A549 (cell line): Measurements from ENCODE around the gene COMMD4. TPM values are rescaled to one million over a fixed set of nuclear protein-coding genes. Genes with fewer than 3 reads are reported as not detected.

Source experiments
- ATAC-seq, 2 experiments: fragments of 200-7000 bp in 1 of 2; fragments of >200 bp in 1 of 2; cut with Nextera tagmentation in 1 of 2; cut with Tn5 transposase in 1 of 2; 3 replicates each; pipeline versions ENCODE4 v1.8.0 to v1.9.1; 2018 to 2020; ENCODE audit warnings: mild to moderate bottlenecking in 1 of 2, moderate library complexity in 1 of 2
- CTCF ChIA-PET: fragments of 300-600 bp; sonication (Branson Sonifier 250); formaldehyde crosslinking; extraction: SDS; loops from one replicate; lab custom pipeline; 2021; ENCODE audit warnings: antibody characterized with exemption, inconsistent platforms; lab: Yijun Ruan, JAX
- POLR2A ChIA-PET: fragments of 350-600 bp; formaldehyde crosslinking; extraction: SDS; loops from one replicate; lab custom pipeline; 2021; ENCODE audit warnings: antibody characterized with exemption, inconsistent platforms; lab: Yijun Ruan, JAX
- DNase-seq, 2 experiments: peaks; one replicate each; pipeline versions ENCODE4 v3.0.0 to v3.0.0-alpha.2; 2011 to 2016; ENCODE audit warnings: low read depth in 1 of 2, low spot score in 1 of 2
- FAIRE-seq: peaks from 2 replicates; lab custom pipeline; 2011; peaks lifted over from hg19 to GRCh38; lab: Jason Lieb, UNC
- H3K27ac ChIP-seq, 2 experiments: fragments of >200 bp; sonication (Bioruptor Twin); formaldehyde crosslinking; 3 replicates each; pipeline ENCODE4 v1.5.1; 2016 to 2017
- H3K4me1 ChIP-seq: fragments of >200 bp; sonication (Bioruptor Twin); formaldehyde crosslinking; 3 replicates; pipeline ENCODE4 v1.6.1; 2016
- H3K4me2 ChIP-seq: fragments of >200 bp; sonication (Bioruptor Twin); formaldehyde crosslinking; 3 replicates; pipeline ENCODE4 v1.6.1; 2016
- H3K4me3 ChIP-seq: fragments of >200 bp; sonication (Bioruptor Twin); formaldehyde crosslinking; 3 replicates; pipeline ENCODE4 v1.5.1; 2016
- H3K9me3 ChIP-seq: fragments of >200 bp; sonication (Bioruptor Twin); formaldehyde crosslinking; 3 replicates; pipeline ENCODE4 v1.6.1; 2016
- CBX2 ChIP-seq: fragments of 200-600 bp; sonication (generic); IDR thresholded peaks from 2 replicates; pipeline ENCODE4 v1.6.1; 2016; ENCODE audit warnings: low read depth, mild to moderate bottlenecking, borderline replicate concordance
- CHD2 ChIP-seq: fragments of 150-350 bp; IDR thresholded peaks from 2 replicates; pipeline ENCODE4 v1.6.1; 2014; ENCODE audit warnings: low read length; ENCODE audit not compliant: partially characterized antibody
- EP300 ChIP-seq, 2 experiments: fragments of >200 bp; sonication (Bioruptor Twin); formaldehyde crosslinking; IDR thresholded peaks; 2 replicates in 1 of 2; 3 replicates in 1 of 2; pipeline ENCODE4 v1.6.1; 2016 to 2017
- FOXS1 ChIP-seq: fragments of 250-450 bp; sonication (Bioruptor Pico); IDR thresholded peaks from 2 replicates; pipeline ENCODE4 v1.5.0; 2020; ENCODE audit warnings: mild to moderate bottlenecking, moderate library complexity
- GATA3 ChIP-seq: IDR thresholded peaks from 2 replicates; pipeline ENCODE4 v1.6.1; 2012; ENCODE audit warnings: borderline replicate concordance
- HES2 ChIP-seq: fragments of >200 bp; sonication (Bioruptor Twin); formaldehyde crosslinking; IDR thresholded peaks from 2 replicates; pipeline ENCODE4 v1.6.1; 2016
- HEYL ChIP-seq: fragments of 250-450 bp; sonication (Bioruptor Pico); IDR thresholded peaks from 2 replicates; pipeline ENCODE4 v1.8.0; 2021; ENCODE audit warnings: mild to moderate bottlenecking, moderate library complexity
- HOXA7 ChIP-seq: fragments of 250-450 bp; sonication (Bioruptor Pico); IDR thresholded peaks from 2 replicates; pipeline ENCODE4 v1.5.0; 2020; ENCODE audit warnings: mild to moderate bottlenecking, moderate library complexity
- HOXB5 ChIP-seq: fragments of 250-450 bp; sonication (Bioruptor Pico); IDR thresholded peaks from 2 replicates; pipeline ENCODE4 v1.5.0; 2020; ENCODE audit warnings: mild to moderate bottlenecking, moderate library complexity
- JUN ChIP-seq, 2 experiments: fragments of >200 bp; sonication (Bioruptor Twin); formaldehyde crosslinking; IDR thresholded peaks; 2 replicates in 1 of 2; 3 replicates in 1 of 2; pipeline ENCODE4 v1.6.1; 2016 to 2017
- KDM1A ChIP-seq: fragments of 200-600 bp; sonication (generic); IDR thresholded peaks from 2 replicates; pipeline ENCODE4 v1.6.1; 2016; ENCODE audit warnings: low read depth, mild to moderate bottlenecking
- MAX ChIP-seq: IDR thresholded peaks from 2 replicates; pipeline ENCODE4 v1.6.1; 2012
- MYC ChIP-seq: IDR thresholded peaks from 2 replicates; pipeline ENCODE4 v1.6.1; 2012; ENCODE audit warnings: mild to moderate bottlenecking, inconsistent platforms, low read length, improper control_type of control experiment, borderline replicate concordance
- NR3C1 ChIP-seq: fragments of >200 bp; sonication (Bioruptor Twin); formaldehyde crosslinking; IDR thresholded peaks from 3 replicates; pipeline ENCODE4 v1.6.1; 2017
- POLR2A ChIP-seq: IDR thresholded peaks from 2 replicates; pipeline ENCODE4 v1.6.1; 2012; ENCODE audit warnings: mild to moderate bottlenecking, low read length
- RAD21 ChIP-seq, 2 experiments: fragments of >200 bp in 1 of 2; sonication (Bioruptor Twin) in 1 of 2; formaldehyde crosslinking in 1 of 2; IDR thresholded peaks in 1 of 2; conservative IDR thresholded peaks in 1 of 2; 2 replicates in 1 of 2; 3 replicates in 1 of 2; pipeline ENCODE4 v1.6.1; 2012 to 2018; ENCODE audit warnings: inconsistent platforms in 1 of 2
- RARB ChIP-seq: fragments of 250-450 bp; sonication (Bioruptor Pico); IDR thresholded peaks from 2 replicates; pipeline ENCODE4 v1.8.0; 2021; ENCODE audit warnings: mild to moderate bottlenecking, moderate library complexity
- RCOR1 ChIP-seq: fragments of 150-350 bp; IDR thresholded peaks from 2 replicates; pipeline ENCODE4 v1.6.1; 2014; ENCODE audit warnings: antibody characterized with exemption, low read length, low read depth
- SMC3 ChIP-seq: fragments of >200 bp; sonication (Bioruptor Twin); formaldehyde crosslinking; IDR thresholded peaks from 3 replicates; pipeline ENCODE4 v1.6.1; 2018; ENCODE audit warnings: inconsistent platforms
- TFCP2L1 ChIP-seq: fragments of 250-450 bp; sonication (Bioruptor Pico); IDR thresholded peaks from 2 replicates; pipeline ENCODE4 v1.5.0; 2021; ENCODE audit warnings: mild to moderate bottlenecking
- TP53 ChIP-seq: fragments of 250-450 bp; sonication (Bioruptor Pico); IDR thresholded peaks from 2 replicates; pipeline ENCODE4 v1.5.0; 2021; ENCODE audit warnings: mild to moderate bottlenecking, moderate library complexity
- USF2 ChIP-seq: fragments of 450-650 bp; IDR thresholded peaks from 2 replicates; pipeline ENCODE4 v1.6.1; 2014; ENCODE audit warnings: antibody characterized with exemption
- ZC3H11A ChIP-seq: fragments of 450-650 bp; IDR thresholded peaks from 2 replicates; pipeline ENCODE4 v1.6.1; 2014; ENCODE audit warnings: antibody characterized with exemption, mild to moderate bottlenecking
- ZNF302 ChIP-seq: fragments of 250-450 bp; sonication (Bioruptor Pico); IDR thresholded peaks from 2 replicates; pipeline ENCODE4 v1.9.0; 2021; ENCODE audit warnings: inconsistent platforms, mild to moderate bottlenecking, moderate library complexity
- ZSCAN20 ChIP-seq: fragments of 250-450 bp; sonication (Bioruptor Pico); IDR thresholded peaks from 2 replicates; pipeline ENCODE4 v1.8.0; 2022; ENCODE audit warnings: mild to moderate bottlenecking, moderate library complexity
- WGBS: methylation state at CpG from one replicate; pipeline ENCODE4 v1.1.6; 2017; ENCODE audit errors: missing lambda C conversion rate; 5-methylcytosine and 5-hydroxymethylcytosine counted together
- polyA plus RNA-seq, 4 experiments: library from polyadenylated mRNA; depleted of rRNA in 3 of 4; stranded (reverse); fragments of >200 nt; fragmentation: RNase III in 1 of 4; extraction: RNeasy Plus Mini Kit Qiagen cat#74134 plus additional on column Dnase treatment in 1 of 4; gene quantifications; 2 replicates in 3 of 4; 3 replicates in 1 of 4; pipeline ENCODE4 v1.2.3, GENCODE V29; 2011 to 2017
- TF ChIP-seq, protein P1 (sequence below): IDR thresholded peaks from 2 replicates; pipeline ENCODE4 v1.6.1; 2012
- TF ChIP-seq, protein P2 (sequence below): fragments of 250-450 bp; sonication (Bioruptor Pico); IDR thresholded peaks from 2 replicates; pipeline ENCODE4 v1.5.0; 2021; ENCODE audit warnings: mild to moderate bottlenecking, moderate library complexity, borderline replicate concordance

The COMMD4 gene
- polyA plus RNA-seq, 2 of the 4 experiments (the other 2 are of a cell fraction) = 88.0 to 220 TPM

DNA sequence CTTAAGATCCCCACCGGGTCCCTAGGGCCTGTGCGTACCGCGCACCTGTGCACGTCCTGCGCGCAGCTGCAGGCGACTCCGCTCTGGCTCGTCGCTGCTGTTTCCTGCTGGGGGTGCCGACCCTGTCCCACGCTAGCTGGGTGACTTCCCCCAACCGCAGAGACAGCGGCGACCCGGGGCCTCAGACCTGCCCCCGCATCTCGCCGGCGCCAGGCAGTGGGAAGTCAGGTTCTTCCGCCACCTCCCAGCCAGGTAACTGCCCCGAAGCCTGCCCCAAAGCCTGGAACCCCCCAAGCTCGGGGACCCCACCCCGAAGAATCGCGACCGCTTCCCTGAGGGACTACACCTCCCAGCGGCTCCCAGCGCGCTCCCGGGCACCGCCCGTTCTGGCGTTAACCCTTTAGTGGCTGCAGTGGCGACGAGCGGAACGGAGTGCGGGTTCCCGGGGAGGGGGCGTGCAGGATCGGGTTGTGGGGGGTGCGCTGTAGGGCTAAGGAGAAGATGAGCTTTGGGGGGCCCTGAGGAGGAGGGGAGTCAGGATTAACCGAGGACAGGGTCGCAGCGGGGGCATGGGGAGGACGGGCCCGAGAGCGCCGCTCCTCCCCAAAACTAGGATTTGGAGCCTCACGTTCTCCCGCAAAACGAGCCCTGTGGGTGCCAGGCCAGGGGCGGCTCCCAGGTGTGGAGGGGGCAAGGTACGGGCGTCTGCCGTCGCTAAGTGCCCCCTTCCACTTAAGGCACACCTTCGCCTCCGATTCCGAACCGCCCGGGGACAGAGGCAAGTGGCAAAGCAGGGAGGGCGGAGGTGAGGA, 11.6 kb downstream of the COMMD4 start (continued):
- TF ChIP-seq NR3C1 (no peak), HES2 (no peak), RCOR1 (no peak), MAX (peak; percentile 37; the same call in 1 of the 2 replicates), TFCP2L1 (CRISPR knock-in tag) (0 out of 2 replicates have a peak, but pooled peaks have one; percentile 18), FOXS1 (CRISPR knock-in tag) (no peak), ZSCAN20 (CRISPR knock-in tag) (no peak)

DNA sequence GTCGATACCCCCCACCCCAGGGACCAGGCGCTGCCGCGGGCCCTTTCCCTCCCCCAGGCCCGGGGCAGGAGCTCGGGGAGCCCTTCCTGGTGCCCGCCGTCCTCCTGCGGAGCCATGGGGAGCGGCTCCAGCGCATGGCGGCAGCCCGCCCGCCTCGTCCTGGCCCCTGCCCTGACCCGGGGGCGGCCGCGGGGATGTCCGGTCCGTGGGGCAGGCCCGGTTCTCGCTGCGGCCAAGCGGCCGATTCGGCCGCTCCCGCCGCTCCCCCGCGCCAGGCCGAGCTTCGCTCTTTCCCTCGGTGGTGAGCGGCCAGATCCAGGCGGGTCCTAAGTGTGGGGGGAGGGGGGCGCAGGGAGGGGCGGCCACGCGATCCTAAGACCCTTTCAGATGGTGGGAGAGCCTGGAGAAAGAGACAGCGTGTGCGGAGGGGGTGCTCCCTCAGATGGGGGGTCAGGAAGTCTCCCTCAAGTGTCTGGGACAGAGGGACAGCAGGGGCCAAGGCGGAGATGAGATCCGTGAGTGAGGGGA, 12.2 kb downstream of the COMMD4 start:
- FAIRE-seq (no peak), DNase-seq (no peak), ATAC-seq (peak; percentile 36 to 54)
- WGBS = 11% methylated on average over 14 of the region's 45 CpGs
- H3K4me2 ChIP-seq = peak overlapping the region; percentile 100
- peak overlapping the region; percentile 95 to 96 for H3K27ac ChIP-seq
- no peaks in the 10 kb centered on the region for H3K9me3 ChIP-seq
- ChIA-PET CTCF (interaction anchor here (0.6 to 2.4 kb wide), 5 partner anchors 11 to 292 kb away, joined by 3 to 14 read pairs (median 3); partner anchors contain the start of gene IMP3), POLR2A (interaction anchor here (0.6 to 2.5 kb wide), 4 partner anchors 8 to 20 kb away, joined by 3 to 13 read pairs (median 3); partner anchors contain the start of gene MAN2C1)
- H3K4me3 ChIP-seq = peak overlapping the region; percentile 91
- H3K4me1 ChIP-seq = peaks cover 4% of the 10 kb centered on the region; the same call in 1 of the 3 replicates
- TF ChIP-seq TFCP2L1 (CRISPR knock-in tag) = 0 out of 2 replicates have a peak, but pooled peaks have one; percentile 40
- no peak for TF ChIP-seq KDM1A
- TF ChIP-seq, protein P1, sequence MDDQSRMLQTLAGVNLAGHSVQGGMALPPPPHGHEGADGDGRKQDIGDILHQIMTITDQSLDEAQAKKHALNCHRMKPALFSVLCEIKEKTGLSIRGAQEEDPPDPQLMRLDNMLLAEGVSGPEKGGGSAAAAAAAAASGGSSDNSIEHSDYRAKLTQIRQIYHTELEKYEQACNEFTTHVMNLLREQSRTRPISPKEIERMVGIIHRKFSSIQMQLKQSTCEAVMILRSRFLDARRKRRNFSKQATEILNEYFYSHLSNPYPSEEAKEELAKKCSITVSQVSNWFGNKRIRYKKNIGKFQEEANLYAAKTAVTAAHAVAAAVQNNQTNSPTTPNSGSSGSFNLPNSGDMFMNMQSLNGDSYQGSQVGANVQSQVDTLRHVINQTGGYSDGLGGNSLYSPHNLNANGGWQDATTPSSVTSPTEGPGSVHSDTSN = peak; percentile 54

GRCh38 chr15:75348562-75349350, 12.9 kb downstream of the COMMD4 start:
- peak; percentile 20 to 23; a peak in 4 of 6 replicates for ATAC-seq
- POLR2A ChIA-PET = interaction anchor here (0.6 to 2.5 kb wide), 5 partner anchors 9 to 105 kb away, joined by 3 to 13 read pairs (median 3); partner anchors contain the start of gene MAN2C1
- H3K4me3 ChIP-seq = peak overlapping the region; percentile 91
- H3K4me2 ChIP-seq = peak overlapping the region; percentile 100
- no peak for DNase-seq
- CTCF ChIA-PET = interaction anchor here (0.6 to 2.4 kb wide), 6 partner anchors 9 to 291 kb away, joined by 3 to 14 read pairs (median 3); partner anchors contain the start of gene IMP3
- FAIRE-seq = no peak
- peaks cover 4% of the 10 kb centered on the region; the same call in 1 of the 3 replicates for H3K4me1 ChIP-seq
- no peaks in the 10 kb centered on the region for H3K9me3 ChIP-seq
- peak overlapping the region; percentile 95 to 96 for H3K27ac ChIP-seq
- WGBS = 81% methylated on average over 46 of the region's 46 CpGs
- TF ChIP-seq ZNF302 (CRISPR knock-in tag) = no peak
- no peak for TF ChIP-seq EP300 (IDR thresholded peaks at IDR 0.05)
- no peak for TF ChIP-seq SMC3
- TF ChIP-seq, protein P2, sequence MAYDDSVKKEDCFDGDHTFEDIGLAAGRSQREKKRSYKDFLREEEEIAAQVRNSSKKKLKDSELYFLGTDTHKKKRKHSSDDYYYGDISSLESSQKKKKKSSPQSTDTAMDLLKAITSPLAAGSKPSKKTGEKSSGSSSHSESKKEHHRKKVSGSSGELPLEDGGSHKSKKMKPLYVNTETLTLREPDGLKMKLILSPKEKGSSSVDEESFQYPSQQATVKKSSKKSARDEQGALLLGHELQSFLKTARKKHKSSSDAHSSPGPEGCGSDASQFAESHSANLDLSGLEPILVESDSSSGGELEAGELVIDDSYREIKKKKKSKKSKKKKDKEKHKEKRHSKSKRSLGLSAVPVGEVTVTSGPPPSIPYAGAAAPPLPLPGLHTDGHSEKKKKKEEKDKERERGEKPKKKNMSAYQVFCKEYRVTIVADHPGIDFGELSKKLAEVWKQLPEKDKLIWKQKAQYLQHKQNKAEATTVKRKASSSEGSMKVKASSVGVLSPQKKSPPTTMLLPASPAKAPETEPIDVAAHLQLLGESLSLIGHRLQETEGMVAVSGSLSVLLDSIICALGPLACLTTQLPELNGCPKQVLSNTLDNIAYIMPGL (CRISPR knock-in tag) = no peak
- no peak for TF ChIP-seq RAD21 (conservative IDR thresholded peaks at IDR 0.05 in 1 of 2, IDR thresholded peaks at IDR 0.05 in 1 of 2)
- no peak for TF ChIP-seq GATA3
- TF ChIP-seq CHD2 = no peak
- TF ChIP-seq POLR2A = 0 out of 2 replicates have a peak, but pooled peaks have one; percentile 1
- TF ChIP-seq USF2 = no peak
- peak in 1 of 2 experiments; percentile 19; a peak in 2 of 5 replicates for TF ChIP-seq JUN (IDR thresholded peaks at IDR 0.05)
- no peak for TF ChIP-seq HEYL (CRISPR knock-in tag)
- no peak for TF ChIP-seq RARB (CRISPR knock-in tag)
- TF ChIP-seq ZC3H11A = no peak
- no peak for TF ChIP-seq TP53
- no peak for TF ChIP-seq CBX2
- no peak for TF ChIP-seq HOXA7 (CRISPR knock-in tag)
- TF ChIP-seq, protein P1 = 0 out of 2 replicates have a peak, but pooled peaks have one; percentile 0
- no peak for TF ChIP-seq HOXB5 (CRISPR knock-in tag)
- no peak for TF ChIP-seq ZSCAN20 (CRISPR knock-in tag)
- TF ChIP-seq MYC = no peak
